A549 treated with Mapracorat at 1 μM for 4 hours (cell line): ENCODE data around the gene DYNLL2. TPM values are rescaled to one million over a fixed set of nuclear protein-coding genes. Genes with fewer than 3 reads are reported as not detected.

Experiments
- total RNA-seq: library from RNA; stranded (reverse); fragments of 200-300 nt; extraction: Qiagen RNA extraction; gene quantifications from 5 replicates; pipeline ENCODE4 v1.2.3, GENCODE V29; 2022

Gene DYNLL2
- 18.2 to 24.3 TPM (median 23.3 TPM) in 5 replicates for total RNA-seq

DNA sequence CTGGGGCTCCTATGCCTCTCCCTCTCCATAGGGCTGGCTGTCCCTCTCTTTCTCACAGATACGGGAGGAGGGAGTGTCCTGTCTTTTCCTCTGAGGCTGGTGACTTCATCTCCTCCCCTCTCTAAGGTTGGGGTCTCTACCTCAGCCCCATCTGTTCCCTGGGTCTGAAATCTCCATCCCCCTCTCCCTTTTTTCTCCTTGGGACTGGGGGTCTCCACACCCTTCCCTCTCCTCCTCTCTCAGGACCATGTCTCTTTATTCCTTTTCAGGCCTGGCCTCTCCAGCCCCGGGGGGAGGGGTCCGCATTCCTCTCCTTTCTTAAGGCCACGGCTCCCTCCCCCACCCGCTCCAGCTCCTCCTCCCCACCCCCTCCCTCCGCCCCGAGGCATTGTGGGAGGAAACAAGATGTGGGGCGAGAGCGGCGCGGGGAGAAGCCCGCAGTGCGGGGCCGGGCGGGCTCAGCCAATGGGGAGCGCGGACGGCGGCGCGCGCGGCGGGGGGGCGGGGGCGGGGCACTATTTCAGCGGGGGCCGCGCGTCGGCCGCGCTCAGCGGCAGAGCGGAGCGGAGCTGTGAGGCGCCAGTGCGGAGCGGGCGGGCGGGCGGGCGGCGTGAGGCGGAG, at the start of gene DYNLL2:
TSS of gene DYNLL2 (plus strand) at position 550 of the 621 bp plus-strand sequence. CDS start 3,672 bp downstream, outside the sequence.

Other genes with a start within 250 kb of the DYNLL2 start
- 163 to 240 TPM (median 179 TPM) in 5 replicates for gene MRPS23, start 233.4 kb upstream of the DYNLL2 start, total RNA-seq
- gene CUEDC1, start 128.0 kb upstream of the DYNLL2 start, total RNA-seq: 46.2 to 62.6 TPM (median 54.2 TPM) in 5 replicates
- gene VEZF1, start 95.2 kb upstream of the DYNLL2 start, total RNA-seq: 39.4 to 49.6 TPM (median 46.9 TPM) in 5 replicates
- 242 to 251 TPM (median 243 TPM) in 5 replicates for gene SRSF1, start 76.2 kb upstream of the DYNLL2 start, total RNA-seq
- not detected in 5 replicates for gene OR4D1, start 65.0 kb downstream of the DYNLL2 start, total RNA-seq
- gene OR4D2, start 83.6 kb downstream of the DYNLL2 start, total RNA-seq: not detected in 5 replicates
- not detected in 5 replicates for gene EPX, start 109.3 kb downstream of the DYNLL2 start, total RNA-seq
- gene MKS1, start 135.8 kb downstream of the DYNLL2 start, total RNA-seq: 9.0 to 12.7 TPM (median 11.2 TPM) in 5 replicates
- not detected in 5 replicates for gene LPO, start 155.2 kb downstream of the DYNLL2 start, total RNA-seq
- not detected in 5 replicates for gene MPO, start 197.5 kb downstream of the DYNLL2 start, total RNA-seq
- gene TSPOAP1, start 245.4 kb downstream of the DYNLL2 start, total RNA-seq: not detected in 5 replicates